Progenitor cell of endocrine pancreas (in vitro differentiated cells): ENCODE data around the gene CNIH4. TPM values are rescaled to one million over a fixed set of nuclear protein-coding genes. Genes with fewer than 3 reads are reported as not detected.
"Not testable (repeated sequence)": the region's sequence is repeated elsewhere in the genome, so short reads cannot be mapped to it uniquely, and the experiment has no call there.

Source experiments
- DNase-seq: peaks from one replicate; pipeline ENCODE4 v3.0.0; 2021; ENCODE audit warnings: low spot score; ENCODE audit not compliant: unreplicated experiment
- H3K27ac Mint-ChIP-seq: 2 replicates; pipeline ENCODE4 v1.8.0; 2021; ENCODE audit warnings: mild to moderate bottlenecking, moderate library complexity, mixed read lengths
- H3K27me3 Mint-ChIP-seq: 2 replicates; pipeline ENCODE4 v1.8.0; 2021; ENCODE audit warnings: mixed read lengths
- H3K36me3 Mint-ChIP-seq: 2 replicates; pipeline ENCODE4 v1.8.0; 2022; ENCODE audit warnings: mixed read lengths; ENCODE audit not compliant: insufficient read depth
- H3K4me1 Mint-ChIP-seq: 2 replicates; pipeline ENCODE4 v1.8.0; 2021; ENCODE audit warnings: low read depth, mixed read lengths
- H3K4me3 Mint-ChIP-seq: 2 replicates; pipeline ENCODE4 v1.8.0; 2021; ENCODE audit warnings: low read depth, mild to moderate bottlenecking, moderate library complexity, mixed read lengths
- H3K9me3 Mint-ChIP-seq: 2 replicates; pipeline ENCODE4 v1.8.0; 2021; ENCODE audit warnings: low read depth, mixed read lengths
- CTCF ChIP-seq: fragments of 200-600 bp; sonication (generic); IDR thresholded peaks from one replicate; pipeline ENCODE4 v1.5.0; 2021; ENCODE audit warnings: antibody characterized with exemption, mild to moderate bottlenecking; ENCODE audit not compliant: unreplicated experiment
- microRNA-seq: library from miRNA; unstranded; fragments of <30 nt; microRNA quantifications from one replicate; pipeline ENCODE4 v1.1.0, GENCODE V29; 2020; ENCODE audit warnings: borderline number of aligned reads; ENCODE audit not compliant: unreplicated experiment
- total RNA-seq: library from RNA; stranded (reverse); gene quantifications from 2 replicates; pipeline ENCODE4 v1.2.1, GENCODE V29; 2021

The CNIH4 gene
- total RNA-seq, 1 donor from 2014 or later = 68.8 TPM

GRCh38 chr1:224420106-224420505 lies 63.4 kb downstream of the CNIH4 start:
- Mint-ChIP-seq H3K27me3 (no peaks in the 10 kb centered on the region), H3K9me3 (no peaks in the 10 kb centered on the region), H3K4me3 (no peak overlapping the region), H3K36me3 (peaks cover 37% of the 10 kb centered on the region), H3K27ac (no peak overlapping the region), H3K4me1 (peaks cover 2% of the 10 kb centered on the region)
- DNase-seq = no peak
- no peak for TF ChIP-seq CTCF

- peaks cover 4% of the 10 kb centered on the region for H3K4me1 Mint-ChIP-seq
- no peak overlapping the region for H3K27ac Mint-ChIP-seq
- H3K27me3 Mint-ChIP-seq = no peaks in the 10 kb centered on the region
- TF ChIP-seq CTCF = no peak
- no peak for DNase-seq
- H3K36me3 Mint-ChIP-seq = peaks cover 34% of the 10 kb centered on the region
- no peak overlapping the region for H3K4me3 Mint-ChIP-seq
- no peaks in the 10 kb centered on the region for H3K9me3 Mint-ChIP-seq
These were observed 68.7 kb downstream of the CNIH4 start for GRCh38 chr1:224425279-224425884.

GRCh38 chr1:224426869-224427268 lies 70.2 kb downstream of the CNIH4 start:
- H3K27me3 Mint-ChIP-seq, H3K4me3 Mint-ChIP-seq, DNase-seq, H3K9me3 Mint-ChIP-seq, H3K27ac Mint-ChIP-seq: not testable (repeated sequence)
- Mint-ChIP-seq H3K36me3 (peaks cover 37% of the 10 kb centered on the region), H3K4me1 (peaks cover 13% of the 10 kb centered on the region)

- H3K36me3 Mint-ChIP-seq = peaks cover 32% of the 10 kb centered on the region
- peak overlapping the region; percentile 74 for H3K27ac Mint-ChIP-seq
- H3K27me3 Mint-ChIP-seq = no peaks in the 10 kb centered on the region
- no peak for DNase-seq
- H3K9me3 Mint-ChIP-seq = no peaks in the 10 kb centered on the region
- no peak overlapping the region for H3K4me3 Mint-ChIP-seq
- TF ChIP-seq CTCF = no peak
- peaks cover 15% of the 10 kb centered on the region for H3K4me1 Mint-ChIP-seq
These were observed 70.7 kb downstream of the CNIH4 start for GRCh38 chr1:224427346-224427745.

GRCh38 chr1:224428713-224429112 lies 72.0 kb downstream of the CNIH4 start:
- Mint-ChIP-seq H3K4me1 (peaks cover 25% of the 10 kb centered on the region), H3K36me3 (peaks cover 24% of the 10 kb centered on the region)
- not testable (repeated sequence) for H3K27ac Mint-ChIP-seq, H3K4me3 Mint-ChIP-seq, H3K27me3 Mint-ChIP-seq, DNase-seq, H3K9me3 Mint-ChIP-seq

Small RNAs within 50 kb of the gene (microRNA-seq; reads per million reads assigned to microRNA genes)
- 7.2 reads per million, percentile 8 among the genes with 10 or more reads in this experiment for gene MIR4742

Other genes starting within 250 kb of the CNIH4 start
- gene FBXO28, start 242.8 kb upstream of the CNIH4 start, total RNA-seq = 31.9 and 33.5 TPM in 2 replicates
- gene DEGS1, start 173.6 kb upstream of the CNIH4 start, total RNA-seq = 10.4 and 13.5 TPM in 2 replicates
- 49.8 and 52.5 TPM in 2 replicates for gene NVL, start 26.7 kb upstream of the CNIH4 start, total RNA-seq
- 83.9 and 84.9 TPM in 2 replicates for gene WDR26, start 77.9 kb downstream of the CNIH4 start, total RNA-seq